H1 (cell line): ENCODE results near the gene APLP2. TPM values are rescaled to one million over a fixed set of nuclear protein-coding genes. Genes with fewer than 3 reads are reported as not detected.

Source experiments
- CTCF ChIA-PET: fragments of 300-600 bp; sonication (Branson Sonifier 250); formaldehyde crosslinking; loops from one replicate; lab custom pipeline; 2021; ENCODE audit not compliant: partially characterized antibody; lab: Charles Lee
- POLR2A ChIA-PET: fragments of 300-600 bp; sonication (Branson Sonifier 250); formaldehyde crosslinking; loops from one replicate; lab custom pipeline; 2021; ENCODE audit warnings: inconsistent platforms; ENCODE audit not compliant: partially characterized antibody; lab: Charles Lee
- DNase-seq, 2 experiments: peaks; one replicate each; pipeline versions ENCODE4 v3.0.0 to v3.0.0-alpha.2; 2010 to 2022; ENCODE audit warnings: low spot score in 2 of 2, low read depth in 1 of 2, mixed read lengths in 1 of 2
- FAIRE-seq: peaks from 2 replicates; lab custom pipeline; 2011; peaks lifted over from hg19 to GRCh38; lab: Jason Lieb, UNC
- H2AFZ ChIP-seq: 2 replicates; pipeline ENCODE4 v1.8.1; 2012; ENCODE audit warnings: low read length, inconsistent platforms
- H2AK5ac ChIP-seq: 2 replicates; pipeline ENCODE4 v1.6.1; 2013; ENCODE audit warnings: low read depth, low read length
- H2BK120ac ChIP-seq: replicated peaks from 2 replicates; pipeline ENCODE3; 2013; ENCODE audit warnings: low read depth, low read length, inconsistent platforms
- H2BK12ac ChIP-seq: 2 replicates; pipeline ENCODE4 v1.6.1; 2013; ENCODE audit warnings: low read depth, low read length
- H2BK15ac ChIP-seq: 2 replicates; pipeline ENCODE4 v1.6.1; 2013; ENCODE audit warnings: low read length
- H2BK20ac ChIP-seq: 2 replicates; pipeline ENCODE4 v1.6.1; 2013; ENCODE audit warnings: low read length
- H2BK5ac ChIP-seq: 2 replicates; pipeline ENCODE4 v1.6.1; 2013; ENCODE audit warnings: low read depth, low read length
- H3K14ac ChIP-seq: 2 replicates; pipeline ENCODE4 v1.6.1; 2013; ENCODE audit warnings: inconsistent platforms; ENCODE audit not compliant: insufficient read length
- H3K18ac ChIP-seq: 2 replicates; pipeline ENCODE4 v1.6.1; 2013; ENCODE audit warnings: low read length; ENCODE audit errors: extremely low read depth
- H3K23ac ChIP-seq: 2 replicates; pipeline ENCODE4 v1.6.1; 2013; ENCODE audit warnings: inconsistent platforms; ENCODE audit not compliant: insufficient read length
- H3K23me2 ChIP-seq: 2 replicates; pipeline ENCODE4 v1.6.1; 2013; ENCODE audit warnings: low read depth, low read length
- H3K27ac ChIP-seq: 2 replicates; pipeline ENCODE4 v1.6.1; 2011; ENCODE audit warnings: low read depth, low read length, inconsistent platforms
- H3K27me3 ChIP-seq, 4 experiments: replicated peaks in 1 of 4; 1 replicate in 1 of 4; 2 replicates in 3 of 4; pipeline versions ENCODE4 v1.6.1 to v1.8.1; 2011 to 2013; ENCODE audit warnings: low read length in 3 of 4, mild to moderate bottlenecking in 3 of 4, inconsistent platforms in 2 of 4, mixed read lengths in 2 of 4, moderate library complexity in 1 of 4; ENCODE audit not compliant: control insufficient read depth in 3 of 4, insufficient read depth in 3 of 4; ENCODE audit errors: extremely low read depth in 1 of 4
- H3K36me3 ChIP-seq, 4 experiments: 2 replicates each; pipeline versions ENCODE4 v1.6.1 to v1.8.1; 2011 to 2013; ENCODE audit warnings: mild to moderate bottlenecking in 4 of 4, low read length in 3 of 4, moderate library complexity in 2 of 4, control low read depth in 1 of 4, inconsistent platforms in 1 of 4; ENCODE audit not compliant: insufficient read depth in 4 of 4, control insufficient read depth in 2 of 4
- H3K4ac ChIP-seq: replicated peaks from 2 replicates; pipeline ENCODE3; 2013; ENCODE audit warnings: low read length, low read depth, mixed read lengths, inconsistent platforms; ENCODE audit not compliant: insufficient read length
- H3K4me1 ChIP-seq, 4 experiments: replicated peaks in 1 of 4; 1 replicate in 1 of 4; 2 replicates in 3 of 4; pipeline versions ENCODE4 v1.6.1 to v1.8.1; 2011 to 2013; ENCODE audit warnings: low read length in 3 of 4, inconsistent platforms in 2 of 4, mixed read lengths in 1 of 4; ENCODE audit not compliant: insufficient read depth in 4 of 4, control insufficient read depth in 3 of 4
- H3K4me2 ChIP-seq, 2 experiments: 2 replicates each; pipeline versions ENCODE4 v1.6.1 to v1.8.1; 2011 to 2013; ENCODE audit warnings: low read depth in 2 of 2, low read length in 2 of 2, control low read depth in 1 of 2, inconsistent platforms in 1 of 2, mild to moderate bottlenecking in 1 of 2; ENCODE audit not compliant: insufficient read depth in 1 of 2
- H3K4me3 ChIP-seq, 4 experiments: fragments of 200-600, 300-600 bp in 1 of 4; sonication (generic), shearing (Covaris generic), sonication (Bioruptor Twin) in 1 of 4; 2 replicates each; pipeline versions ENCODE4 v1.5.1 to v1.8.1; 2011 to 2016; ENCODE audit warnings: low read length in 4 of 4, low read depth in 3 of 4, control low read depth in 2 of 4, inconsistent platforms in 2 of 4, mild to moderate bottlenecking in 2 of 4, mixed read lengths in 1 of 4, moderate library complexity in 1 of 4; ENCODE audit not compliant: insufficient read depth in 2 of 4; ENCODE audit errors: extremely low read depth in 1 of 4
- H3K56ac ChIP-seq: replicated peaks from 2 replicates; pipeline ENCODE3; 2013; ENCODE audit warnings: low read depth, mild to moderate bottlenecking, mixed read lengths, low read length, inconsistent platforms; ENCODE audit not compliant: insufficient read length
- H3K79me1 ChIP-seq: 2 replicates; pipeline ENCODE4 v1.6.1; 2013; ENCODE audit warnings: low read depth, low read length, control low read depth
- H3K79me2 ChIP-seq, 2 experiments: 2 replicates each; pipeline versions ENCODE4 v1.6.1 to v1.8.1; 2012 to 2013; ENCODE audit warnings: low read length in 2 of 2, mild to moderate bottlenecking in 2 of 2, inconsistent platforms in 1 of 2; ENCODE audit not compliant: insufficient read depth in 2 of 2, control insufficient read depth in 1 of 2
- H3K9ac ChIP-seq, 4 experiments: replicated peaks in 1 of 4; 1 replicate in 1 of 4; 2 replicates in 3 of 4; pipeline versions ENCODE4 v1.6.1 to v1.8.1; 2011 to 2013; ENCODE audit warnings: low read depth in 3 of 4, low read length in 3 of 4, control low read depth in 2 of 4, mild to moderate bottlenecking in 2 of 4, moderate library complexity in 2 of 4, inconsistent platforms in 1 of 4; ENCODE audit errors: extremely low read depth in 1 of 4
- H3K9me3 ChIP-seq, 2 experiments: 2 replicates each; pipeline versions ENCODE4 v1.6.1 to v1.8.1; 2012 to 2013; ENCODE audit warnings: mild to moderate bottlenecking in 2 of 2, moderate library complexity in 2 of 2, control low read depth in 1 of 2, inconsistent platforms in 1 of 2, low read depth in 1 of 2, low read length in 1 of 2, mixed read lengths in 1 of 2; ENCODE audit not compliant: insufficient read depth in 2 of 2
- H4K20me1 ChIP-seq, 2 experiments: replicated peaks in 1 of 2; 2 replicates each; pipeline versions ENCODE3 to v1.8.1; 2011 to 2013; ENCODE audit warnings: inconsistent platforms in 2 of 2, low read length in 2 of 2, mild to moderate bottlenecking in 1 of 2; ENCODE audit not compliant: insufficient read depth in 2 of 2, control insufficient read depth in 1 of 2
- H4K5ac ChIP-seq: 2 replicates; pipeline ENCODE4 v1.6.1; 2013; ENCODE audit warnings: low read length, low read depth, mixed read lengths, inconsistent platforms; ENCODE audit not compliant: insufficient read length
- H4K8ac ChIP-seq: 2 replicates; pipeline ENCODE4 v1.8.0; 2013; ENCODE audit warnings: mild to moderate bottlenecking, moderate library complexity, low read length, inconsistent platforms; ENCODE audit not compliant: insufficient read depth; ENCODE audit errors: extremely low read depth
- H4K91ac ChIP-seq: replicated peaks from 2 replicates; pipeline ENCODE3; 2013; ENCODE audit warnings: low read length, mixed read lengths, inconsistent platforms; ENCODE audit not compliant: insufficient read length
- CHD2 ChIP-seq: IDR thresholded peaks from 2 replicates; pipeline ENCODE4 v1.6.1; 2012; ENCODE audit warnings: low read length, improper control_type of control experiment
- EZH2 ChIP-seq: fragments of 200-600 bp; sonication (generic); IDR thresholded peaks from 2 replicates; pipeline ENCODE4 v1.7.1; 2012; ENCODE audit warnings: low read depth, mild to moderate bottlenecking, moderate library complexity, low read length, inconsistent platforms; ENCODE audit not compliant: severe bottlenecking
- POLR2A ChIP-seq, 2 experiments: IDR thresholded peaks; 1 replicate in 1 of 2; 2 replicates in 1 of 2; pipeline ENCODE4 v1.6.1; 2011; ENCODE audit warnings: low read depth in 2 of 2, low read length in 2 of 2, mild to moderate bottlenecking in 2 of 2; ENCODE audit errors: control extremely low read depth in 1 of 2
- POLR2AphosphoS5 ChIP-seq: IDR thresholded peaks from 2 replicates; pipeline ENCODE4 v1.6.1; 2011; ENCODE audit warnings: low read depth, low read length
- RBBP5 ChIP-seq: IDR thresholded peaks from 2 replicates; pipeline ENCODE4 v1.7.1; 2012; ENCODE audit warnings: low read depth, mild to moderate bottlenecking, inconsistent platforms, low read length, moderate library complexity, borderline replicate concordance
- RXRA ChIP-seq: IDR thresholded peaks from 2 replicates; pipeline ENCODE4 v1.6.1; 2011; ENCODE audit warnings: low read depth, mild to moderate bottlenecking, low read length, moderate library complexity; ENCODE audit not compliant: insufficient read depth
- SUZ12 ChIP-seq: fragments of 200-600 bp; sonication (generic); IDR thresholded peaks from 2 replicates; pipeline ENCODE4 v1.6.1; 2012; ENCODE audit warnings: mild to moderate bottlenecking, inconsistent platforms, low read length, moderate library complexity, mixed read lengths
- ZNF274 ChIP-seq: IDR thresholded peaks from 2 replicates; pipeline ENCODE4 v1.7.0; 2012; ENCODE audit warnings: low read length, borderline replicate concordance; ENCODE audit errors: extremely low read depth
- WGBS, 2 experiments: shearing (Covaris generic) in 1 of 2; methylation state at CpG; one replicate each; pipeline versions ENCODE4 v1.1.6 to v1.1.7; 2013 to 2015; ENCODE audit warnings: low lambda C conversion rate in 2 of 2, mixed read lengths in 2 of 2, inconsistent platforms in 1 of 2, low coverage in 1 of 2, missing lambda C conversion rate in 1 of 2; ENCODE audit not compliant: insufficient replicate concordance in 2 of 2, insufficient coverage in 1 of 2, insufficient read length in 1 of 2; ENCODE audit errors: extremely low coverage in 1 of 2, missing lambda C conversion rate in 1 of 2; 5-methylcytosine and 5-hydroxymethylcytosine counted together
- polyA plus RNA-seq, 7 experiments: library from polyadenylated mRNA; depleted of rRNA in 3 of 7; stranded (reverse) in 5 of 7; unstranded in 2 of 7; fragments of >200 nt in 5 of 7; fragments of 200-250 nt in 2 of 7; gene quantifications; 1 replicate in 5 of 7; 2 replicates in 1 of 7; 4 replicates in 1 of 7; pipeline versions ENCODE4 v1.2.1 to v1.2.3, GENCODE V29; 2011 to 2013; ENCODE audit warnings: missing spikeins in 2 of 7, mixed read lengths in 2 of 7
- total RNA-seq: library from RNA; stranded (reverse); fragmentation: NEBNext Ultra II Directional; extraction: Animal tissue kit (Norgen Biotek cat#: 25700); gene quantifications from 2 replicates; pipeline ENCODE4 v1.2.1, GENCODE V29; 2021

Gene APLP2
- total and polyA plus RNA-seq, 2 of the 8 experiments (the other 6 are each of a cell fraction or from before 2014, with no cell fraction given) = 222 to 315 TPM

DNA sequence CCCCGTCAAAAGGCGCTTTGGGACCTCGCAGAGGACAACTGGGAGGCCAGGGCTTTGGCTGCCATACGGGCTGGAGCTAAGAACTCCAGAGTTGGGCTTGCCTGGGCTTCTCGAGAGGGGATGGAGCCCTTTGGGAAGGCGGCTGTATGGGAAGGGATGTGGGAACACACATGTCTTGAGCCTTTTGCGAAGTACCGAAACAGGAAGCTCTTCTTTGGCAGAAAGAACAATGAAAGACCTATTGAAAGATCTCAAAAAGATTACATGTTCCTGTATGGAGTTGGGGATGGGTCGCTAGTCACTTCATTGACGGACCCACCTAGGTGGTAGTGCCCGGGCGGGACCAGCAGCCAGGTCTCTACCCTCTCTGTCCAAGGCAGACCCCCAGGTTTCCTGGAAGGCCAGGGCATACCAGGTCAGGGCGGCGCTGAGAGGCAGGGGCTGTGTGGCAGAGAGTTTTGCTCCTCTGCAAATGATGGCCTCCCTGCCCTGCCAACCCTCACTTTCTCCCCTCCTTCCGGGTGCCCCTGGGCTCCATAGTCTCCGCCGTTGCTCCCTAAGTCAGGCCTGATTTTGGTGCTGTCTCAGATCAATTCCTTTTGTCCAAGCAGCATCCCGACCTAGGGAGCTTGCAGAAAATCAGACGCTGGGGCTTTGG lies 90.9 kb downstream of the APLP2 start:
- H3K4me3 ChIP-seq = peak overlapping the region; percentile 37 to 61 (median 44)
- H4K20me1 ChIP-seq = no peaks in the 10 kb centered on the region
- H3K56ac ChIP-seq = no peak overlapping the region
- peaks cover 4% of the 10 kb centered on the region; the same call in 1 of the 2 replicates for H3K23me2 ChIP-seq
- no peak overlapping the region for H3K27ac ChIP-seq
- H3K79me2 ChIP-seq = no peaks in the 10 kb centered on the region
- no peak overlapping the region for H4K5ac ChIP-seq
- no peak overlapping the region for H4K8ac ChIP-seq
- WGBS, 2 experiments = 36% methylated on average over 19 of the region's 19 CpGs; no CpG with 5 or more reads in 1 of the 2 experiments
- H2BK15ac ChIP-seq = no peak overlapping the region
- H2BK20ac ChIP-seq = 0 out of 2 replicates have a peak overlapping the region, but pooled peaks have one; percentile 73
- H3K14ac ChIP-seq = no peak overlapping the region
- H2AFZ ChIP-seq = 0 out of 2 replicates have a peak overlapping the region, but pooled peaks have one; percentile 15
- peaks cover 0 to 25% (median 11%) of the 10 kb centered on the region in 4 experiments; a peak in 6 of 7 replicates for H3K4me1 ChIP-seq
- H3K79me1 ChIP-seq = no peaks in the 10 kb centered on the region; the same call in none of the 2 replicates
- no peak for FAIRE-seq
- no peak overlapping the region for H2BK12ac ChIP-seq
- H3K4ac ChIP-seq = no peak overlapping the region
- no peaks in the 10 kb centered on the region for H3K9me3 ChIP-seq
- no peak overlapping the region for H3K23ac ChIP-seq
- peak overlapping the region in 1 of 4 experiments; percentile 19; a peak in 2 of 7 replicates for H3K9ac ChIP-seq
- POLR2A ChIA-PET = interaction anchor here (1.9 to 3.0 kb wide), 3 partner anchors 10 to 84 kb away, joined by 5 to 17 read pairs (median 13); no protein-coding TSS in a partner anchor
- TF ChIP-seq RBBP5 (no peak), EZH2 (peak; percentile 47), RXRA (no peak), POLR2A (IDR thresholded peaks at IDR 0.05; ENCODE audit: control extremely low read depth in 1 of 2, low read depth in 2 of 2, low read length in 2 of 2) (no peak), ZNF274 (no peak), CHD2 (no peak), POLR2AphosphoS5 (no peak), SUZ12 (peak; percentile 54)
- peak overlapping the region; percentile 38; the same call in 1 of the 2 replicates for H3K18ac ChIP-seq
- H3K36me3 ChIP-seq = no peaks in the 10 kb centered on the region
- CTCF ChIA-PET = interaction anchor here (1.0 to 2.1 kb wide), 6 partner anchors 9 to 71 kb away, joined by 3 to 10 read pairs (median 3); no protein-coding TSS in a partner anchor
- peak in 1 of 2 experiments; percentile 62 for DNase-seq
- H2BK120ac ChIP-seq = no peak overlapping the region
- H2AK5ac ChIP-seq = no peak overlapping the region
- no peak overlapping the region for H4K91ac ChIP-seq
- peak overlapping the region; percentile 84 to 86 for H3K4me2 ChIP-seq
- H2BK5ac ChIP-seq = no peak overlapping the region
- H3K27me3 ChIP-seq = peaks cover 4 to 51% (median 43%) of the 10 kb centered on the region in 4 experiments
